Right lobe of liver (tissue), 6 donors: Measurements from ENCODE around the gene DIAPH3. TPM values are rescaled to one million over a fixed set of nuclear protein-coding genes. Genes with fewer than 3 reads are reported as not detected.

Source experiments
- ATAC-seq, 4 donors: fragments of 200-7000 bp; cut with Tn5 transposase; one replicate each; pipeline ENCODE4 v1.9.1; 2020; ENCODE audit warnings: mild to moderate bottlenecking in 4 of 4, moderate library complexity in 4 of 4
- DNase-seq, 3 donors: peaks; one replicate each; pipeline ENCODE4 v3.0.0-alpha.2; 2020
- H3K27ac ChIP-seq, 3 donors: fragments of 200-600 bp; one replicate each; pipeline ENCODE4 v1.8.0; 2022
- H3K27me3 ChIP-seq, 2 donors: fragments of 200-600 bp; one replicate each; pipeline ENCODE4 v1.8.0; 2022
- H3K36me3 ChIP-seq, 4 donors: fragments of 200-600 bp; sonication (generic) in 1 of 4; one replicate each; pipeline versions ENCODE4 v1.5.1 to v1.8.0; 2017 to 2022; ENCODE audit warnings: control low read depth in 1 of 4
- H3K4me1 ChIP-seq, 4 donors: fragments of 200-600 bp; sonication (generic) in 1 of 4; one replicate each; pipeline versions ENCODE4 v1.5.1 to v1.8.0; 2017 to 2022; ENCODE audit warnings: control low read depth in 1 of 4
- H3K4me3 ChIP-seq, 3 donors: fragments of 200-600 bp; one replicate each; pipeline ENCODE4 v1.8.0; 2022
- H3K9me3 ChIP-seq, 4 donors: fragments of 200-600 bp; sonication (generic) in 1 of 4; one replicate each; pipeline versions ENCODE4 v1.5.1 to v1.8.0; 2017 to 2022; ENCODE audit warnings: control low read depth in 1 of 4
- POLR2A ChIP-seq: fragments of 450-650 bp; IDR thresholded peaks from one replicate; pipeline ENCODE4 v1.6.1; 2017; ENCODE audit warnings: antibody characterized with exemption, mild to moderate bottlenecking
- WGBS: methylation state at CpG from one replicate; pipeline ENCODE4 v1.1.6; 2018; ENCODE audit warnings: low coverage, low lambda C conversion rate; ENCODE audit not compliant: insufficient coverage; ENCODE audit errors: missing lambda C conversion rate; 5-methylcytosine and 5-hydroxymethylcytosine counted together
- intact Hi-C, 2 donors: fragments of 100-400 bp; cut with DNase I; formaldehyde crosslinking; loops; one replicate each; pipeline versions ENCODE4 v1.11.2 to v1.14.1; 2022
- total RNA-seq, 6 experiments: library from RNA; depleted of rRNA in 2 of 6; stranded (reverse); fragments of >200 nt in 2 of 6; fragmentation: NEBNext Ultra II Directional in 3 of 6; extraction: Animal tissue kit (Norgen Biotek cat#: 25700) in 3 of 6; gene quantifications; one replicate each; pipeline versions ENCODE4 v1.1.0 to v1.2.4, GENCODE V29; 2016 to 2023
- TF ChIP-seq, protein P1 (sequence below), 4 donors: fragments of 200-600 bp in 3 of 4; fragments of 450-650 bp in 1 of 4; IDR thresholded peaks; one replicate each; pipeline versions ENCODE4 v1.5.1 to v1.8.0; 2016 to 2022; ENCODE audit warnings: antibody characterized with exemption in 4 of 4, mild to moderate bottlenecking in 2 of 4
- donor health status: DM: no; HTN: yes; CAD: no.
- donor health status: DM: no; HTN: no; CAD: no.
- donor health status: DM: no; HTN: no; CAD: no.
- donor health status: DM: no; HTN: yes; CAD: no.
- donor health status: DM: no; HTN: yes; CAD: no.

The DIAPH3 gene
- total RNA-seq, 6 experiments from 2014 or later = 0.10 to 1.6 (median 0.93) TPM; not detected in 1

DNA sequence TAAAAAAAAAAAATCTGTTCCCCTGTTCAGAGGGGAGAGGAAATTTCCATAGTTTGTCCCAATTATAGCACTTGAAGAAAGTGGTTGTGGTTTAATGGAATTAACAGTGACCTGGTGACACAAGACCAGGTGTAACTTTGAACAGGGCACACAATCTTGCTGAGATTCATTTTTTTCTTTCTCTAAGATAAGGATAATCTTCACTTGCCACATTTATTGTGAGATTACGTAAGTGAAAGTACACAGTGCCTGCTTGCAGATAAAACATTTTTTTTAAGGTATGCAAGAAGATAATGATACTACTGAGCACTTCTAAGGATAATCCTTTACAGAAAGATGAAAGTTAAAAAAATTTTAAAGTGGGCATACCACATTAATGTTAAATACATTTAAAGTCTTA, 448.1 kb downstream of the DIAPH3 start:
- H3K4me3 ChIP-seq = no peak overlapping the region
- H3K27me3 ChIP-seq = no peaks in the 10 kb centered on the region
- no peak for DNase-seq
- H3K27ac ChIP-seq = no peak overlapping the region
- H3K36me3 ChIP-seq = no peaks in the 10 kb centered on the region
- TF ChIP-seq, protein P1, sequence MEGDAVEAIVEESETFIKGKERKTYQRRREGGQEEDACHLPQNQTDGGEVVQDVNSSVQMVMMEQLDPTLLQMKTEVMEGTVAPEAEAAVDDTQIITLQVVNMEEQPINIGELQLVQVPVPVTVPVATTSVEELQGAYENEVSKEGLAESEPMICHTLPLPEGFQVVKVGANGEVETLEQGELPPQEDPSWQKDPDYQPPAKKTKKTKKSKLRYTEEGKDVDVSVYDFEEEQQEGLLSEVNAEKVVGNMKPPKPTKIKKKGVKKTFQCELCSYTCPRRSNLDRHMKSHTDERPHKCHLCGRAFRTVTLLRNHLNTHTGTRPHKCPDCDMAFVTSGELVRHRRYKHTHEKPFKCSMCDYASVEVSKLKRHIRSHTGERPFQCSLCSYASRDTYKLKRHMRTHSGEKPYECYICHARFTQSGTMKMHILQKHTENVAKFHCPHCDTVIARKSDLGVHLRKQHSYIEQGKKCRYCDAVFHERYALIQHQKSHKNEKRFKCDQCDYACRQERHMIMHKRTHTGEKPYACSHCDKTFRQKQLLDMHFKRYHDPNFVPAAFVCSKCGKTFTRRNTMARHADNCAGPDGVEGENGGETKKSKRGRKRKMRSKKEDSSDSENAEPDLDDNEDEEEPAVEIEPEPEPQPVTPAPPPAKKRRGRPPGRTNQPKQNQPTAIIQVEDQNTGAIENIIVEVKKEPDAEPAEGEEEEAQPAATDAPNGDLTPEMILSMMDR (IDR thresholded peaks at IDR 0.05) = no peak
- no peak for TF ChIP-seq POLR2A
- no peaks in the 10 kb centered on the region for H3K9me3 ChIP-seq
- intact Hi-C loops = no loop called here
- no peak for ATAC-seq
- H3K4me1 ChIP-seq = no peaks in the 10 kb centered on the region
- WGBS = 80% methylated on average over 1 of the region's 1 CpG

DNA sequence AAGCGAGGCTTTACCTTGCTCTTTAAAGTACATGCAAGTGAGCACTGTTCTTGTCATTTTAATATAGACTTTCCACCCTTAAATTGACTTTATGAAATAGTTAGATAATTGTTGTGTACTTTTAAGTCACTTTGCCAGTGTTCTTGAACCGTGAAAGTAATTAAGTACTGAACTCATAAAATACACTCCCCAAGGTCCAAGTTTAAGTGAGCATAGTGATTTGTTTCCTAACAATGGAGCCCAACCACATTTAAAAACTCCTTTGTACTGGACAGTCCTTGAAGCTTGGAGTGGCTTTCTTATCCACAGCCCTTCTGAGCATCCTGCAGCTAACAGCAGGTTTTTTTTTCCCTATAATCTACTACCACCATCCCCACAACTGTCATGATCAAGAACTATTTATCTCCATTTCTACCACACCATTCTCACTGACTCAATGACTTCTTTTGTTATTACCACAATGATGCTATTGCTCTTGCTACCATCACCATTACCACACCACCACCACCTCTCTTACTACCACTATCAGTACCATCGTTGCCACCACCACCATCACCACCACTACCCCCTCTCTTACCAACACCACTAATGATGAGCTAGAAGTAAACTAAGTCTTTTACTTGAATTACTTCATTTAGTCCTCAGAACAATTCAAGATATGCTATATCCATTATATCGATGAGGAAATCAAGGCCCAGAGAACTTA, 452.6 kb downstream of the DIAPH3 start:
- Histone ChIP-seq H3K36me3 (no peaks in the 10 kb centered on the region), H3K27ac (no peak overlapping the region), H3K27me3 (no peaks in the 10 kb centered on the region), H3K9me3 (no peaks in the 10 kb centered on the region), H3K4me3 (no peak overlapping the region), H3K4me1 (no peaks in the 10 kb centered on the region)
- intact Hi-C loops = no loop called here
- DNase-seq = no peak
- no peak for TF ChIP-seq POLR2A
- no peak for ATAC-seq
- WGBS = 70% methylated on average over 4 of the region's 4 CpGs

DNA sequence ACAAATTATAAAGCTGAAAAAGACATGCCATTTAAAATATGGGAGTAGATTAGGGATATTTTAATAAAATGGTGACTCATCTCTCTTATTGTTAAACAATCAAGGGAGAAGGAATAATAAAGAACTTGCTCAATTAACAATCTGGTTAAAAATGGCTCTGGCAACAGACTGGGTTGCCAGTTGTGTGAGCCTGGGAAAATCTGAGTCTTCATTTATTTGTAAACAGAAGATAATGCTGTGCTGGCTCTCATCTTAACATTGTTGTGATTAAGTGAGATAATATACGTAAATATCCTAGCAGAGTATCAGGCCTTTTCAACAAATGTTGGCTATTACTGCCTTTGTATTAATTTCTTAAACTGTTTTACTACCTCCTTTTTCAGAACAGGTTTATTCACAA, 453.3 kb downstream of the DIAPH3 start:
- Histone ChIP-seq H3K27ac (no peak overlapping the region), H3K27me3 (no peaks in the 10 kb centered on the region), H3K4me3 (no peak overlapping the region), H3K36me3 (no peaks in the 10 kb centered on the region), H3K4me1 (no peaks in the 10 kb centered on the region), H3K9me3 (no peaks in the 10 kb centered on the region)
- ATAC-seq = no peak
- intact Hi-C loops = no loop called here
- 92% methylated on average over 1 of the region's 1 CpG for WGBS
- DNase-seq = no peak
- no peak for TF ChIP-seq POLR2A
- TF ChIP-seq, protein P1 (IDR thresholded peaks at IDR 0.05) = no peak

DNA sequence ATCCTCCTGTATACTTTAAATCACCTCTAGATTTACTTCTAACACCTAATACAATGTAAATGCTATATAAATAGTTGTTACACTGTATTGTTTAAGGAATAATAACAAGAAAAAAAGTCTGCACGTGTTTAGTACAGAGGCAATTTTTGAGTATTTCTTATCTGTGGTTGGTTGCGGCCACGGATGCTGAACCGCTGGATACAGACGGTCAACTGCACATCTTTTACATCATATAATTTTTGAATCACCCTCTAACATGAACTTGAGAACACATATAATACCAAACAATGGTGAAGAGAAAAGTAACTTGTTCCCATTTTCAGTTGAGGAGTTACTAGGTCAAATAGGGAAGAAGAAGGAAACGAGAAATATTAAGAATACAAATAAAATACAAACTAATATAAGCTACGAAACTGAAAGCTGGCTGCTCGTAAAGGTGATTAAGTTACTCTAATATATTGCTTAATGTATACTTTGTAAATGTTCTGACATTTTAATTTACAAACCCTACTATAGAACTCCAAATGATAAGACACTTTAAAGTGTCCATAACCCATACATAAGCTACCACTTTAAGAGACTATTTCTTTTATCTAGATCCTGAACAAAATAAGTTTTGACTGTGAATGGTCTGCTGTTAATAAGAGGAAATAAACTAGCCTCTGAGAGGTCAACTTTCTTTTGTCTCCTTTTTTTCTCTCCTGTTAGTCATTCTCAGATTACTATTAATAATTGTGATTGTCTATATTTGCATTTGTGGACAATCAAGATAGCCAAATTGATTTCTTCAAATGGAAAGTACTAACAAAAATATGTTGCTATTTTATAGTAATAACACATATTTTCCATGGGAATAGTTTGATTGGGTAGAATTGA, 457.4 kb downstream of the DIAPH3 start:
- Histone ChIP-seq H3K4me3 (no peak overlapping the region), H3K27me3 (no peaks in the 10 kb centered on the region), H3K36me3 (no peaks in the 10 kb centered on the region), H3K9me3 (no peaks in the 10 kb centered on the region), H3K27ac (no peak overlapping the region), H3K4me1 (peaks cover 0 to 6% (median 0%) of the 10 kb centered on the region in 4 donors)
- no peak for DNase-seq
- TF ChIP-seq POLR2A = no peak
- TF ChIP-seq, protein P1 (IDR thresholded peaks at IDR 0.05) = no peak
- intact Hi-C loops = no loop called here
- ATAC-seq = no peak
- WGBS = 91% methylated on average over 8 of the region's 8 CpGs

DNA sequence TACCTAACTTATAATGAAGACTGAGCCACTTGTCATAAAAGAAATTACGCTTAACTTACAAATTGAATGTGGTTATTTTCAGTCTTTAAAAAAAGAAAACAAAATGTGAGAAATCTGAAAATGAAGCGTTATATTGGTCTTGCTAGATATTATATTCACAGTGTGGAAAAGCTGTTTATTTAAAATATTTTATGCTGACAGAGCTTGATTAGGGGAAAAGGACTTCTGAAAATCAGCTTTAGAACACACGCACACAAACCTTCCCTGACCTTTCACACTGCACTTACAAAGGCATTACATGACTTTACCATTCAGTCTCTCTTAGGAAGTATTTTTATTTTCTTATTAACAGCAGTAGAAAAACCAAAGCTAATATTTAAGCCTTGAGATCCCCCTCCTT, 461.5 kb downstream of the DIAPH3 start:
- Histone ChIP-seq H3K9me3 (no peaks in the 10 kb centered on the region), H3K36me3 (no peaks in the 10 kb centered on the region), H3K4me3 (no peak overlapping the region), H3K4me1 (peaks cover 0 to 11% (median 0%) of the 10 kb centered on the region in 4 donors), H3K27me3 (no peaks in the 10 kb centered on the region), H3K27ac (no peak overlapping the region)
- no peak for DNase-seq
- intact Hi-C loops = no loop called here
- WGBS = 86% methylated on average over 3 of the region's 3 CpGs
- TF ChIP-seq POLR2A = no peak
- TF ChIP-seq, protein P1 (IDR thresholded peaks at IDR 0.05) = no peak
- ATAC-seq = no peak
